ENCODE data around the gene TMEM201.
A peak's percentile ranks its signal among the peaks of the same experiment; 100 is the strongest.

Gene TMEM201

GRCh38 chr1:9577423-9577822, 11.3 kb upstream of the TMEM201 start:
- no peak for DNase-seq (ENCODE audit: low read depth in 3 of 3, low spot score in 1 of 3)

- DNase-seq (ENCODE audit: low read depth in 3 of 3, low spot score in 1 of 3): no peak
These were observed 7.8 kb upstream of the TMEM201 start for GRCh38 chr1:9580942-9581341.

- DNase-seq (ENCODE audit: low read depth in 3 of 3, low spot score in 1 of 3): no peak
These were observed 2.5 kb upstream of the TMEM201 start for GRCh38 chr1:9586147-9586766.

GRCh38 chr1:9589144-9589718, 520 bp downstream of the TMEM201 start:
- peak in 1 of 3 donors; percentile 16 for DNase-seq (ENCODE audit: low read depth in 3 of 3, low spot score in 1 of 3)

- no peak for DNase-seq (ENCODE audit: low read depth in 3 of 3, low spot score in 1 of 3)
These were observed 1.0 kb downstream of the TMEM201 start for GRCh38 chr1:9589719-9590157.

GRCh38 chr1:9590201-9590600, 1.5 kb downstream of the TMEM201 start:
- no peak for DNase-seq (ENCODE audit: low read depth in 3 of 3, low spot score in 1 of 3)

GRCh38 chr1:9590945-9591668, 2.4 kb downstream of the TMEM201 start:
- DNase-seq (ENCODE audit: low read depth in 3 of 3, low spot score in 1 of 3): no peak

- no peak for DNase-seq (ENCODE audit: low read depth in 3 of 3, low spot score in 1 of 3)
These were observed 3.2 kb downstream of the TMEM201 start for GRCh38 chr1:9591669-9592509.

- no peak for DNase-seq (ENCODE audit: low read depth in 3 of 3, low spot score in 1 of 3)
These were observed 3.9 kb downstream of the TMEM201 start for GRCh38 chr1:9592510-9593075.

GRCh38 chr1:9593147-9593491, 4.4 kb downstream of the TMEM201 start:
- no peak for DNase-seq (ENCODE audit: low read depth in 3 of 3, low spot score in 1 of 3)

- DNase-seq (ENCODE audit: low read depth in 3 of 3, low spot score in 1 of 3): no peak
These were observed 5.1 kb downstream of the TMEM201 start for GRCh38 chr1:9593492-9594465.

GRCh38 chr1:9594471-9595155, 5.9 kb downstream of the TMEM201 start:
- no peak for DNase-seq (ENCODE audit: low read depth in 3 of 3, low spot score in 1 of 3)

GRCh38 chr1:9595156-9595967, 6.7 kb downstream of the TMEM201 start:
- no peak for DNase-seq (ENCODE audit: low read depth in 3 of 3, low spot score in 1 of 3)

GRCh38 chr1:9595968-9596340, 7.2 kb downstream of the TMEM201 start:
- no peak for DNase-seq (ENCODE audit: low read depth in 3 of 3, low spot score in 1 of 3)

GRCh38 chr1:9596415-9597123, 7.9 kb downstream of the TMEM201 start:
- no peak for DNase-seq (ENCODE audit: low read depth in 3 of 3, low spot score in 1 of 3)

GRCh38 chr1:9597361-9598315, 8.9 kb downstream of the TMEM201 start:
- no peak for DNase-seq (ENCODE audit: low read depth in 3 of 3, low spot score in 1 of 3)

- DNase-seq (ENCODE audit: low read depth in 3 of 3, low spot score in 1 of 3): no peak
These were observed 9.6 kb downstream of the TMEM201 start for GRCh38 chr1:9598316-9598700.
